HTERT RPE-1 (cell line): Measurements from ENCODE around the gene ST14.

Source experiments
- in situ Hi-C: fragments of 300-500 bp; cut with MboI; formaldehyde crosslinking; loops from 4 replicates; pipeline ENCODE4 v1.14.3; 2020; ENCODE audit warnings: low sequenced_read_pairs

ST14 gene

GRCh38 chr11:130133716-130134115, 25.9 kb upstream of the ST14 start:
- in situ Hi-C loops: no loop called here

- in situ Hi-C loops: no loop called here
These were observed 23.5 kb upstream of the ST14 start for GRCh38 chr11:130136107-130136506.

GRCh38 chr11:130137999-130138398, 21.6 kb upstream of the ST14 start:
- in situ Hi-C loops: no loop called here

- in situ Hi-C loops: no loop called here
These were observed 20.2 kb upstream of the ST14 start for GRCh38 chr11:130139401-130139800.

- in situ Hi-C loops: no loop called here
These were observed 17.8 kb upstream of the ST14 start for GRCh38 chr11:130141561-130142341.

GRCh38 chr11:130144141-130144540, 15.4 kb upstream of the ST14 start:
- in situ Hi-C loops: no loop called here

GRCh38 chr11:130144861-130145281, 14.7 kb upstream of the ST14 start:
- in situ Hi-C loops: no loop called here

GRCh38 chr11:130145311-130145812, 14.2 kb upstream of the ST14 start:
- in situ Hi-C loops: no loop called here

- in situ Hi-C loops: no loop called here
These were observed 13.4 kb upstream of the ST14 start for GRCh38 chr11:130145975-130146776.

- in situ Hi-C loops: no loop called here
These were observed 12.8 kb upstream of the ST14 start for GRCh38 chr11:130146796-130147195.

GRCh38 chr11:130148796-130149326, 10.7 kb upstream of the ST14 start:
- in situ Hi-C loops: no loop called here

- in situ Hi-C loops: no loop called here
These were observed 8.8 kb upstream of the ST14 start for GRCh38 chr11:130150790-130151189.

- in situ Hi-C loops: no loop called here
These were observed 8.4 kb upstream of the ST14 start for GRCh38 chr11:130151196-130151595.

- in situ Hi-C loops: no loop called here
These were observed 3.2 kb upstream of the ST14 start for GRCh38 chr11:130156108-130157022.

GRCh38 chr11:130157101-130157500, 2.5 kb upstream of the ST14 start:
- in situ Hi-C loops: no loop called here

GRCh38 chr11:130157840-130158239, 1.7 kb upstream of the ST14 start:
- in situ Hi-C loops: no loop called here

- in situ Hi-C loops: no loop called here
These were observed 443 bp upstream of the ST14 start for GRCh38 chr11:130159139-130159538.

- in situ Hi-C loops: no loop called here
These were observed 1.0 kb downstream of the ST14 start for GRCh38 chr11:130160498-130161155.

GRCh38 chr11:130161441-130162145, 2.0 kb downstream of the ST14 start:
- in situ Hi-C loops: no loop called here

GRCh38 chr11:130162733-130163132, 3.2 kb downstream of the ST14 start:
- in situ Hi-C loops: no loop called here
